Testis (tissue), 3 donors: ENCODE results near the gene MYH15. TPM values are rescaled to one million over a fixed set of nuclear protein-coding genes. Genes with fewer than 3 reads are reported as not detected.

ENCODE experiments used
- DNase-seq: peaks from one replicate; pipeline ENCODE4 v3.0.0-alpha.2; 2019
- H3K27ac ChIP-seq, 2 donors: fragments of 200-600 bp; sonication (generic); one replicate each; pipeline ENCODE4 v1.5.1; 2019
- H3K27me3 ChIP-seq: fragments of 200-600 bp; sonication (generic); one replicate; pipeline ENCODE4 v1.5.1; 2019
- H3K36me3 ChIP-seq: fragments of 200-600 bp; sonication (generic); one replicate; pipeline ENCODE4 v1.5.1; 2017; ENCODE audit warnings: low read depth; ENCODE audit errors: missing control alignments
- H3K4me1 ChIP-seq: fragments of 200-600 bp; sonication (generic); one replicate; pipeline ENCODE4 v1.5.1; 2019
- H3K4me3 ChIP-seq, 2 donors: fragments of 200-600 bp; sonication (generic); one replicate each; pipeline ENCODE4 v1.5.1; 2017 to 2019
- H3K9me3 ChIP-seq: fragments of 200-600 bp; sonication (generic); one replicate; pipeline ENCODE4 v1.5.1; 2017
- POLR2A ChIP-seq: fragments of 450-650 bp; IDR thresholded peaks from one replicate; pipeline ENCODE4 v1.6.1; 2017; ENCODE audit warnings: antibody characterized with exemption, mild to moderate bottlenecking, moderate library complexity
- WGBS, 2 donors: methylation state at CpG; one replicate each; pipeline ENCODE4 v1.1.5; 2018; 5-methylcytosine and 5-hydroxymethylcytosine counted together
- intact Hi-C: fragments of 100-400 bp; cut with DNase I; formaldehyde crosslinking; loops from one replicate; pipeline ENCODE4 v1.15.1; 2023; ENCODE audit warnings: low total_unique reads
- polyA plus RNA-seq: library from polyadenylated mRNA; stranded (reverse); fragments of 350-450 nt; fragmentation: Illumina TruSeq; extraction: RNeasy Lipid Tissue Mini Kit (QIAGEN cat#74804); gene quantifications from one replicate; pipeline ENCODE4 v1.2.3, GENCODE V29; 2014; ENCODE audit warnings: low read depth, low replicate concordance; ENCODE audit not compliant: insufficient read depth
- total RNA-seq, 2 donors: library from RNA; depleted of rRNA; stranded (reverse); fragments of >200 nt; gene quantifications; one replicate each; pipeline ENCODE4 v1.2.3, GENCODE V29; 2016
- TF ChIP-seq, protein P1 (sequence below), 3 experiments: fragments of 450-650 bp in 2 of 3; fragments of 200-600 bp in 1 of 3; sonication (generic) in 1 of 3; IDR thresholded peaks; one replicate each; pipeline ENCODE4 v1.5.1; 2016 to 2019; ENCODE audit warnings: antibody characterized with exemption in 3 of 3, mild to moderate bottlenecking in 2 of 3, moderate library complexity in 1 of 3

The MYH15 gene
- total and polyA plus RNA-seq, 3 donors from 2014 or later = 0.91 to 2.2 (median 1.8) TPM

DNA sequence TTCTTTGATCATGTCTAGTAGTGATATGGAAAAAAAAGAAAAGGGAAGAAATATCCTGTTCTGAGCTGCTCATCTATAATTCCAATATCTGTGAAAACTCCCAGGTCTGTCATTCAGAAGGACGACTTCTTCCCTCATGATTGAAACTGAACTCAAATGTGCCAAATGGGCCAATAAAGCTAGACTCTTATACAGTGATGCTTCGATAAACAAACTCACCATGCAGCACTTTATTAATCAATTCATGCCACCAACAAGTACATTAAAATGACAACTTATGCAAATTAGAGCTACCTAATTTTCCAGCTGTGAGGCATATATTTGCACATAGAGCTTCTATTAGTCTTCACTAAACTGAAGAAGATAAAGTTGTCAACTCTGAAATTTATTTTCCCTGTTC is 15.6 kb upstream of the MYH15 start:
- no peak for TF ChIP-seq POLR2A
- TF ChIP-seq, protein P1, sequence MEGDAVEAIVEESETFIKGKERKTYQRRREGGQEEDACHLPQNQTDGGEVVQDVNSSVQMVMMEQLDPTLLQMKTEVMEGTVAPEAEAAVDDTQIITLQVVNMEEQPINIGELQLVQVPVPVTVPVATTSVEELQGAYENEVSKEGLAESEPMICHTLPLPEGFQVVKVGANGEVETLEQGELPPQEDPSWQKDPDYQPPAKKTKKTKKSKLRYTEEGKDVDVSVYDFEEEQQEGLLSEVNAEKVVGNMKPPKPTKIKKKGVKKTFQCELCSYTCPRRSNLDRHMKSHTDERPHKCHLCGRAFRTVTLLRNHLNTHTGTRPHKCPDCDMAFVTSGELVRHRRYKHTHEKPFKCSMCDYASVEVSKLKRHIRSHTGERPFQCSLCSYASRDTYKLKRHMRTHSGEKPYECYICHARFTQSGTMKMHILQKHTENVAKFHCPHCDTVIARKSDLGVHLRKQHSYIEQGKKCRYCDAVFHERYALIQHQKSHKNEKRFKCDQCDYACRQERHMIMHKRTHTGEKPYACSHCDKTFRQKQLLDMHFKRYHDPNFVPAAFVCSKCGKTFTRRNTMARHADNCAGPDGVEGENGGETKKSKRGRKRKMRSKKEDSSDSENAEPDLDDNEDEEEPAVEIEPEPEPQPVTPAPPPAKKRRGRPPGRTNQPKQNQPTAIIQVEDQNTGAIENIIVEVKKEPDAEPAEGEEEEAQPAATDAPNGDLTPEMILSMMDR (IDR thresholded peaks at IDR 0.05) = no peak

DNA sequence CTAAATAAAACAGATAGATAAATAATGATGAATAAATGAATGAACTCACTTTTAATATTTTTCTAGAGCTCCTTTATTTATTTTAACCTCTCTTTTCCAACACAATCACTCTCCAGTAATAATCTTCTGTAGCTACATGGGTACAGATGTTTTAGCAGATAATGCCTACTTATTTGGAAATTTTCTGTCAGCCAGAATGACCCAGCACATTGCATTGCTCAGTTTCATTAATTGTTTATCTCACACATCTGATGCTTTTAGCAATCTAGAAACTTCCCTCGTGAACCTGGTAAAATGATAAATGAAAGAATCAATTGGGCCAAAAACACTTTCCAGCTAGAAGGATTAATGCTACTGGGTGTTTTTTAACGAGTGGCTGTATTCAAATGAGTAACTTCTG is 14.9 kb upstream of the MYH15 start:
- no peaks in the 10 kb centered on the region for H3K27me3 ChIP-seq
- H3K4me3 ChIP-seq = no peak overlapping the region
- intact Hi-C loops = no loop called here
- no peaks in the 10 kb centered on the region for H3K9me3 ChIP-seq
- 74 to 82% methylated on average over 2 of the region's 2 CpGs for WGBS, 2 donors
- no peak for DNase-seq
- no peak overlapping the region for H3K27ac ChIP-seq
- peaks cover 12% of the 10 kb centered on the region for H3K4me1 ChIP-seq
- no peaks in the 10 kb centered on the region for H3K36me3 ChIP-seq
- TF ChIP-seq, protein P1 (IDR thresholded peaks at IDR 0.05) = no peak
- TF ChIP-seq POLR2A = no peak

More for the DNA sequence above, 15.6 kb upstream of the MYH15 start:
- Histone ChIP-seq H3K9me3 (no peaks in the 10 kb centered on the region), H3K36me3 (no peaks in the 10 kb centered on the region), H3K27me3 (no peaks in the 10 kb centered on the region), H3K4me1 (peaks cover 12% of the 10 kb centered on the region), H3K27ac (no peak overlapping the region), H3K4me3 (no peak overlapping the region)
- no peak for DNase-seq
- 89 to 93% methylated on average over 2 of the region's 2 CpGs for WGBS, 2 donors
- intact Hi-C loops = no loop called here

DNA sequence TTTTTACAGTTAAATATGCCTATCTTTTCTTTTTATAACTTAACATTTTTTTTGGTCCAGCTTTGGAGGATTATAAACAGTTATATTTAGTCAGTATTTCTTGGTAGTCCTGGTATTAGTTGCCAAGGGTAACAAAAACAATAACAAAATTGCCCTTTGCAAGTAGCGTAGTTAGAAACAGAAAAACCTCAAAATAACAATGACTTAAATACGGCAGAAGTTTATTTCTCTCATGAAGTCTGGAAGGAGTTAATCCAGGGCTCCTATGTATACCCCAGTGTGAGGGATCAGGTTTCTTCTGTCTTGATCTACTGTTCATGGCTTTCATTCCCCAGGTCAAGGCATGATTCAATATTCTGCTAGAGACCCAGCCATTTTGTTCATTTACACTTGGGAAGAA is 14.1 kb upstream of the MYH15 start:
- WGBS, 2 donors = 23 to 34% methylated on average over 2 of the region's 2 CpGs
- Histone ChIP-seq H3K27ac (no peak overlapping the region), H3K9me3 (no peaks in the 10 kb centered on the region), H3K4me1 (peaks cover 12% of the 10 kb centered on the region), H3K36me3 (no peaks in the 10 kb centered on the region), H3K27me3 (no peaks in the 10 kb centered on the region), H3K4me3 (no peak overlapping the region)
- intact Hi-C loops = no loop called here
- TF ChIP-seq POLR2A = no peak
- TF ChIP-seq, protein P1 (IDR thresholded peaks at IDR 0.05) = no peak
- DNase-seq = no peak

DNA sequence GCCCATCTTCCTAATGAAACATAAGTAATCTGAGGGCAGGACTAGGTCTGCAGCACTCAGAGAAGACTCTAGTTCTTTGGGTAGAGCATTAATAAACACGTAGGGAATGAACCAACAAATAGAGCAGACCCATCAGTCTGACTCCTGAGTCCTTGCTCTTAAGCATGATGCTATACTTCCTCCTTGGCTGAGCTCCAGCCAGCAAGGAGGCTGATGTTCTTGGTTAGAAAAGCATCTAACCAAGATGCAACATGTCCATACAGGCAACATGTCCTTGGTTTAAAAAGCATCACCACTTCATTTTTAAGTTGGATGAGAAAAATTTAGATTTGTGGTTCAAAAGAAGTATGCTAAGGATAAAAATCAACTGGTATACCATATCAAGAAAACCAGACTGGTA is 8.5 kb upstream of the MYH15 start:
- Histone ChIP-seq H3K4me3 (no peak overlapping the region), H3K9me3 (no peaks in the 10 kb centered on the region), H3K36me3 (no peaks in the 10 kb centered on the region), H3K27ac (no peak overlapping the region), H3K27me3 (no peaks in the 10 kb centered on the region), H3K4me1 (no peaks in the 10 kb centered on the region)
- intact Hi-C loops = no loop called here
- 80 to 95% methylated on average over 1 of the region's 1 CpG for WGBS, 2 donors
- no peak for DNase-seq
- TF ChIP-seq, protein P1 (IDR thresholded peaks at IDR 0.05) = no peak
- TF ChIP-seq POLR2A = no peak

DNA sequence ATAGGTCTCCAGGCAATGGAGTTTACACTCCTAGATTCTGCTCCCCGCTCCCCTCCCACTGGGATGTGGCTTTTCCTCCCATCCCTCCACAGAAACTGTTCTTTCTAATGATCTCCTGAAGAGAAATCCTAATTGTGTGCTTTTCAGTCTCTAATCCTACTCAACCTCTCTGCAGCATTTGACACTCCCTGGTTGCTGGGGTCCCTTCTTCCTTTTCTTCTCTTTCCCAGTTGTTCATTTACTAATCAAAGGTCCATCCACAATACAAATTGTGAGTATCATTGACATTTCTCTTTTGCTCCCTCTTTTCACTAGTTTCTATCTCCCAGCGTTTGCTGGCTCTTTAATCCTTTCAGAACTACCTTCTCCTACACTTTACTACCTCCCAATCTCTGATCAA is 6.5 kb upstream of the MYH15 start:
- TF ChIP-seq, protein P1 (IDR thresholded peaks at IDR 0.05) = no peak
- no peak for TF ChIP-seq POLR2A
- Histone ChIP-seq H3K4me1 (no peaks in the 10 kb centered on the region), H3K27ac (no peak overlapping the region), H3K9me3 (no peaks in the 10 kb centered on the region), H3K27me3 (no peaks in the 10 kb centered on the region), H3K4me3 (no peak overlapping the region), H3K36me3 (no peaks in the 10 kb centered on the region)
- no peak for DNase-seq
- 93 to 94% methylated on average over 2 of the region's 2 CpGs for WGBS, 2 donors
- intact Hi-C loops = no loop called here
